SK-MEL-5 (cell line): ENCODE measurements around the gene LMAN2L. TPM values are rescaled to one million over a fixed set of nuclear protein-coding genes. Genes with fewer than 3 reads are reported as not detected.
A peak's percentile ranks its signal among the peaks of the same experiment; 100 is the strongest.

Experiments
- DNase-seq: peaks from one replicate; pipeline ENCODE4 v3.0.0-alpha.2; 2016; ENCODE audit warnings: low read depth, low spot score
- in situ Hi-C: cut with HindIII; loops from 2 replicates; pipeline ENCODE4 v1.10.0; 2016; ENCODE audit warnings: low sequenced_read_pairs, high pct_unique_total_duplicates, low pct_unique_long_range_greater_than_20kb
- total RNA-seq: library from RNA; depleted of rRNA; stranded (reverse); fragments of >200 nt; shearing (Covaris generic); gene quantifications from 2 replicates; pipeline ENCODE4 v1.2.3, GENCODE V29; 2014

LMAN2L gene
- total RNA-seq, 1 experiment from 2014 or later: 21.9 TPM

DNA sequence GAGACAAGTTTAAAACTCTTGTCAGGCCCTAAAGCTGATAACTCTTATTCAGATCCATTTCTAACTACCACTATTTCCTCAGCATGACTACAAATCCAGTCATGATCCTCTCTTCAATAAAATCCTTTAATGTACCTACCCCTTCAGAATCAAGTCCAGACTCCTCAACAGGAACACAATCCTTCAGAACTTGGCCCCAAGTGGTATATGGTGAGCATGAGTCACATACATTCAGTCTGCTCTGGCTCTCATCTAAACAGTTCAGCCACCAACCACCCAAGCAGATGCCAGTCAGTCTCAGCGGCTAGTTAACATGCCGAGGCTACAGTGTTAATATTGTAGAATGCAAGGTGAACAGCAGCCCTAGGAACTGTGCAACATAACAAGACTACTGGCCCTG, 9.7 kb downstream of the LMAN2L start:
- DNase-seq: no peak
- in situ Hi-C loops: no loop called here

DNA sequence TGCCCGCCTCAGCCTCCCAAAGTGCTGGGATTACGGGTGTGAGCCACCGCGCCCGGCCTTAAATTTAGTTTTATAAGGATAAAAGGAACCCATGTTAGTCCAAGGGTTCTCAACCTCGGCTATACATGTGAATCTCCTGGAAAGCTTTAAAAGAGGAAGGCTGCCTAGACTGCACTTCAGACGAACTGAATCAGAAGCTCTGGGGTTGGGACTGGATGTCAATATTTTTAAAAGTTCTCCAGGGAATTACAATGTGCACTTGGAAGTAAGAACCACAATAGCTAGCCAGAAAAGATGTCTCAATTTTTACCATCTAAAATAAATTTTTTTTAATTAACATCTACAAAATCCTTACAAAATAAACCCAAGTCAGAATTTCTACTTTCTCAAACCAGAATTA, 10.1 kb downstream of the LMAN2L start:
- no peak for DNase-seq
- in situ Hi-C loops: no loop called here

DNA sequence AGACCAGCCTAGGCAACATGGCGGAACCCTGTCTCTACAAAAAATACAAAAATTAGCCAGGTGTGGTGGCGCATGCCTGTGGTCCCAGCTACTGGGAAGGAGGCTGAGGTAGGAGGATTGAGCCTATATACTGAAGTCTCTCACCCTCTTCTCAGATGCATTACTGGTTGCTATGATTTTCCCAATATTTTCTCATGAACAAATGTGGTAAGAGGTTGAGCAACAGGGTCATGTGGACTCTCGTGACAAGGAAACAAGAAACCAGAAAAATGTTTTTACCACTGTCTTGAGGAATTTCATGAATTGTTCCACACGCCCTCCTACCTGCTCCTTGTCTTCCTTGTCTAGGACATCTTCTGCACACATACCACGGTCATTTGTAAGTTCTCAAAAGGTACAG, 12.4 kb downstream of the LMAN2L start:
- no peak for DNase-seq
- in situ Hi-C loops: no loop called here

DNA sequence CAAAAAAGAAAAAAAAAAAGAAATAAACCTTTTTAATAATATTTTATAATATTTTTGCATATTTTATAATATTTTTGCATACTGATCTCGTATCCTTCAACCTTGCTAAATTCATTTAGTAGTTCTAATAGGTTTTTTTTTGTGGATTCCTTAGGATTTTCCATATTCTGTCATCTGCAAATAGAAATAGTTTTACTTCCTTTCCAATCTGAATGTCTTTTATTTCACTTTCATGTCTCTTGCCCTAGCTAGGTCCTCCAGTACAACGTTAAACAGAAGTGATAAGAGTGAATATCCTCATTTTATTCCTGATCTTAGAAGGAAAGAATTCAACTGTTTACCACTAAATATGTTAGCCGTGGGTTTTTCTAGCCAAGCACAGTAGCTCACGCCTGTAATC, 13.7 kb downstream of the LMAN2L start:
- in situ Hi-C loops: no loop called here
- no peak for DNase-seq

DNA sequence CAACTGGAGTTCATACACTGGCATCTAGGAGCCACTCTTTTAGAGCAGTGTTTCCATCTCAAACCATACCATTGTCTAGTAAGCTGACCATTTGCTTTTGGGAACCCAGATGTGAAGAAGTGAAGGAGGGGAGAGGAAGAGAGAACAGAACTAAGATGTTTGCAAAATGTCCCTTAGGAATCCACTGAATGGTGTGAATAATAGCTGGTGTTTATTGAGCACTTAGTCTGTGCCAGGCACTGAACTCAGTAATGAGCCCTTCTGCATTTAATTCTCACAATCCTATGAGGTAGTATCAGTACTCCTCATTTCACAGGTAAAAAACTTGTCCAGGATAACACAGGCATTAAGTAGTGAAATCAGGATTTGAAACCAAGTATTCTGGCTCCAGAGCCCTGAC, 23.5 kb downstream of the LMAN2L start:
- no peak for DNase-seq
- in situ Hi-C loops: no loop called here

DNA sequence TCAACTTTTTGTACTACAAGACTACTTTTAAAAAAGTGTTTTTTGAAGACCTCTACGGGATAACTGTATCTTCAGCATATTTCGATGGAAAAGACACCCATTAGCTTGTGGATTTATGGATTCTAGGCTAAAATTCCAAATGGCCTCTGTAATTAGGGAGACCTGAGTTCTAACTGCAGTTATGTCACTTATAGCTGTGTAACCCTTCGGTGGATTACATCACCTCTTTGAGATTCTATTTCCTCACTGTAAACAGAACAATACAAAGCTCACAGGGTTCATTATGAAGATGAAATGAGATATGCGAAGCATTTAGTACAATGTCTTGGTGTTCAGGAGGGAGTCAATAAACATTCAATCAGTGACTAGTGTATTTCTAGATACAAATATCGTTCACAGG, 24.2 kb downstream of the LMAN2L start:
- in situ Hi-C loops: no loop called here
- DNase-seq: no peak

DNA sequence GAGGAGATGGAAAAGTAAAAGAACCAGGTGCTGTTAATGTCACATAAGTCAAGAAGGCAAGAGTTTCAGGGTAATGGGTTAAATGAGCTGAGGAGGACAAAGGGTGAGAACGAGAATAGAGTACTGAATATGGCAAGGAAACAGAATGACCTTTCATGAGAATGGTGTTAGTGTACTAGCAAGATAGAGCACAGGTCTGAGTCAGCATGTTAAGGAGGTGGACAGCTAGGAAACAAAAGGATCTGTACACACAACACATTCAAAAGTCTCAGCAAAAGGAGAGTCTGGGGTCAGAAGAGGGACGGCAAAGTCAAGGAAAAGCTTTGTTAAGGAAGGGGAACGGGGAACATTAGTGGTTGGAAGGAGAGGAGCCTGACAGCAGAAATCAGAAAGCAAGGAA, 28.9 kb downstream of the LMAN2L start:
- DNase-seq: peak; percentile 40
- in situ Hi-C loops: no loop called here

DNA sequence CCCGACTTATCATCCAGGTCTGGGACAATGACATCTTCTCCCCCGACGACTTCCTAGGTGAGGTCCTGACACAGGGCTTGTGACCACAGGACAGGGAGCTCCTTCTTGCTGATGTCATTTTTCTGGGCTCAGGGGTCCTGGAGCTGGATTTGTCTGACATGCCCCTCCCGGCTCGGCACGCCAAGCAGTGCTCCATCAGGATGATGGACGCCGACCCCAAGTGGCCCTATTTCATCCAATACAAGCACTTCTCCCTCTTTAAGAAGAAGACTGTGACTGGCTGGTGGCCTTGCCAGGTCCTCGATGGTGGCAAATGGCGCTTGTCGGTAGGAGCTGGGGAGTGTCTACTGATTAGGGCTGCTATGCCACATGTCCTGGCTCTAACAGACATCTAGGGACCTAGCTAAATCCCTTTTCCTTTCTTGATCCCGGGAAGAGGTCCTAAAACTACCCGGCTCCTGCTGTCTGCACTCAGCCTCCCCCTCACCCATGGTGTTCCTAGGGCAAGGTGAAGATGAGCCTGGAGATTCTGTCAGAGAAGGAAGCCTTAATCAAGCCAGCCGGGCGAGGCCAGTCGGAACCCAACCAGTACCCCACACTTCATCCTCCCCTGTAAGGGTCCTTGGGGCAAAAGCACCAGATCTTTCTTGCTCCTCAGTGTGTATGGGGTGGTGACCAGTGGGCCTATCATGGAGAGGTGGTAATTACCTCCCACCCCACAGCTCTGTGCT, 36.7 kb downstream of the LMAN2L start:
- in situ Hi-C loops: no loop called here
- DNase-seq: no peak

DNA sequence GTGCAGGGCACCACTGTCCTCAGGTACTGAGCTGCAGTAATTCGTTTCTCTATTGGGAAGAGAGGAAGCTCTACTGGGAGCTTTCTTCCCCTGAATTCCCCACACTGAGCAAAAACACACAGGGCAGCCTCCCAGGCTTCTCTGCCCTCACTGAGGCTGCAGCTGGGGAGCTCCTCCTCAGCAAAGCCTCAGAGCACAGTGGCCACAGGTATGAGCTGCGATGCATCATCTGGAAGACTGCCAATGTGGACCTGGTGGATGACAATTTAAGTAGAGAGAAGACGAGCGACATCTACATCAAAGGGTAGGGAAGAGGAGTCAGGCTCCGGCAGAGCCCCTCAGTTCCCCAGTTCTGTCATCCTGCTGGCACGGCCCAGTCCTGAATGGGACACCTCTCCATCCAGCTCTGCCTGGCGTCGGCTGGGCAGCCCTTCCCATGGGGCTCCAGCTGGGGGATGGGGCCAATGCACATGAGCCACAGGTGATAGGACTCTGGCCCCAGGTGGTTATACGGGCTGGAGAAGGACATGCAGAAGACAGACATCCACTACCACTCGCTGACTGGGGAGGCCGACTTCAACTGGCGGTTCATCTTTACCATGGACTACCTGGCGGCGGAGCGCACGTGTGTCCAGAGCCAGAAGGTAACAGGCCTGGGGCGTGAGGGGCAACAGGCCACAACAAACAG, 37.6 kb downstream of the LMAN2L start:
- DNase-seq: no peak
- in situ Hi-C loops: no loop called here

DNA sequence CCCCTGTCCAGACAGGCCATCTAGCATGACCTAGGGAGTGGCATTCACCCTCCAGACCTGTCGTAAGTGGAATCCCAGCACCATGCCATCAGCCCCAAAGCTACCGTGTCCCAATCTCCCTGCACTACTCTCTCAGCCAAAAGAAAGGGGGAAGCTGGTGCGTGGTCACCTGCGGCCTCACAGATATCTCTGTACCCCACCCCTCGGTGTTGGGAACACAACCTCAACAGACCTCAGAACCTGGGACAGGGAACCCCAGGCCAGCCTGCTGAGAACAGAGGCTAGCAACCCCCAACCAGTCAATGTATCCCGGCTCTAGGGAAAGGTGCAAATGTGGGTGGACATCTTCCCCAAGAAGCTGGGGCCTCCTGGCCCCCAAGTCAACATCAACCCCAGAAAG, 38.2 kb downstream of the LMAN2L start:
- in situ Hi-C loops: no loop called here
- no peak for DNase-seq

DNA sequence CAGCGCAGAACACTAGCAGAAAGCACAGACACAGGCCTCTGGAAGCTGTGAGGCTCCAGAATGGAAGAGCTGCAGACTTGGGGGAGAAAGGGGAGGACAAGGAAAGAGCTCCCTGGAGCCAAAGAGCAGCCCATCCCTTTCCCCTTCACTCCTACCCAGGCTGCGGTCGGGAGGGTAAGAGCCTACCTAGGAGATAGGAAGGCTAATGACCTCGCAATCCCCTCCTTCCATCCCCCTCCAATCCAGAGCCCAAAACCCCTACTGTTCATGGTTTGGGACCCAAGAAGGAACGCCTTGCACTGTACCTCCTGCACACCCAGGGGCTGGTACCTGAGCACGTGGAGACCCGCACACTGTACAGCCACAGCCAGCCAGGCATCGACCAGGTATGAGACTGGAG, 39.8 kb downstream of the LMAN2L start:
- no peak for DNase-seq
- in situ Hi-C loops: no loop called here

DNA sequence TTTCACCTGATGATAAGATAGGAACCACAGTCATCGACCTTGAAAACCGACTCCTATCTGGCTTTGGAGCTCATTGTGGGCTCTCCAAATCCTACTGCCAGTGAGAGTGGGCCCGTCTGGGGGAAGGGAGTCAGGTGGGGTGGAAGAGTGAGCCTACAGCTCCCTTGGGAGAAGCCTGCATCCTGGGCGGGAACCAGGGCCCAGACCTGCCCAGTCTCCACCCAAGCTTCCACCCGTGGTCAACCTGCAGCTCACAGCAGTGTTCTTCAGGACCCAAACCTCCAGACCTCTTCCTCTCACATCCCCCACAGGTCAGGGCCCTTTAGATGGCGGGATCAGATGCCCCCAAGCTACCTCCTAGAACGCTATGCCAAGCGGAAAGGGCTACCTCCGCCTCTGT, 40.2 kb downstream of the LMAN2L start:
- DNase-seq: no peak
- in situ Hi-C loops: no loop called here

DNA sequence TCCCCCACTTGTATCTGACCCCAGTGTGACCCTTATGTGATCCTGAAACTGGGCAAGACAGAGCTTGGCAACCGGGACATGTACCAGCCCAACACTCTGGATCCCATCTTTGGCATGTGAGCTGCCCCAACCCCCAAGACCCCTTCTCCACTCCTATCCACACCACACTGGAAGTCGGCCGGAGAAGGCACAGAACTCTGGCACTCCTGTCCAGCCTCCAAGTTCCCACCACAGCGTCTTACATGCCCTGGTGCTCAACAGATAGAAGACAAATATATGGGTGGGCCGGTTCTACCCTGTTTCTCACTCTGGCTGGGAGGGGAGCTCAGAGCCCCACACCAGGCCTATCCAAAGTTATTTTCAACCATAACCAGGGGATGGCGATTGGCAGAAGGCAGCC, 40.8 kb downstream of the LMAN2L start:
- in situ Hi-C loops: no loop called here
- no peak for DNase-seq

DNA sequence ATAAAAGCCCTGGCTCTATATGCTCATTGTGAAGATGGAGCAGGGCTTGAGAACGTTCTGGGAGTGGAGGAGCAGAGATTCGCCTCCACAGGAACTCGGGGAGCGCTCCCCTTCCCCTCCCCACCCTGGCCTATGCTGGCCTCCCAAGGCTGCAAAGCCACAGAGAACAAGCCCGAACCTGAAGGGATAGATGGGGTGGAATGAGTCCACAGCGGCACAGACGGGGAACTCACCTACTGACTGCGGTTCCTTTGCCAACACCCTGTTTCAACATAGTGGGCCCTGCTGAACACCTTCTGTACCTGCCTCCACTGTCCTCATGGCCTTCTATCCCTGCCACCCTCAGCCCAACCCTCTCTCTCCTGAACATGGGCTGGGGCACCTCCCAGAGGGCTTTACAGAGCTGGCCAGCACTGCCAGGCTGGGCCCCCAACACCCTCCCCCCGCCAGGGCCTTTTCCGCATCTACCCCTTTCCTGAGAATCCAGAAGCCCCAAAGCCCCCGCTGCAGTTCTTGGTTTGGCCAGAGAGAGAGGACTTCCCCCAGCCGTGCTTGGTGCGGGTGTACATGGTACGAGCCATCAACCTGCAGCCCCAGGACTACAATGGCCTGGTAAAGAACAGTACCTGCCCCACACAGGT, 41.5 kb downstream of the LMAN2L start:
- in situ Hi-C loops: no loop called here
- no peak for DNase-seq

DNA sequence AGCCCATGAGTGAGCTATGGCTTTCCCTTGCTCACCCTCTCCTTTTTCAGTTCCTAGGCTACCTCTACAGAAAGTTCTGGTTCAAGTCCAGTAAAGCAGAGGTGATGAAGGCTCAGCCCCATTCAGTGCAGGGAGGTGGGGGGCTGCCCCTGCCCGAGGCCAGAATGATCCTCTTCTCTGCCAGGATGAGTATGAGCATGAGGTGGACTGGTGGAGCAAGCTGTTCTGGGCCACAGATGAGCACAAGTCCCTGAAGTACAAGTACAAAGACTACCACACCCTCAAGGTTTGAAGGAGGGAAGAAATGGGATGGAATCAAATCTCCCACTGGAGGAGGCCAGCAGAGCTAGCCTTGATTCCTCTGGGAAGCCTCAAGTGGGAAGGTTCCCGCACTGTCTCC, 42.4 kb downstream of the LMAN2L start:
- in situ Hi-C loops: no loop called here
- no peak for DNase-seq

DNA sequence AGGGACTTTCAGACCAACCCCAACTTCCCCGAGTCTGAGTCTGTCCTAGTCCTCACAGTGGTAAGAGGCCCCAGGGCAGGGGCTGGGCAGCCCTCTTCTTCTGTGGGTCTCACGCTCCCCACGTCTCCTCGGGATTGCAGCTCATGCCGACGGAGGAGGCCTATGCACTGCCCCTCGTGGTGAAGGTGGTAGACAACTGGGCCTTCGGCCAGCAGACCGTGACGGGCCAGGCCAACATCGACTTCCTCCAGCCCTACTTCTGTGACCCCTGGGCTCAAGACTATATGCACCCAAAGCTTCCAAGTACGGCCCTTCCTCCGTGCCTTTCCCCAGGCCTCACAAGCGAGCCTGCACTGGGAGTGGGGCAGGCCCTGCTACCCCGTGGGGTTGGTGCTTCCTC, 44.3 kb downstream of the LMAN2L start:
- no peak for DNase-seq
- in situ Hi-C loops: no loop called here

DNA sequence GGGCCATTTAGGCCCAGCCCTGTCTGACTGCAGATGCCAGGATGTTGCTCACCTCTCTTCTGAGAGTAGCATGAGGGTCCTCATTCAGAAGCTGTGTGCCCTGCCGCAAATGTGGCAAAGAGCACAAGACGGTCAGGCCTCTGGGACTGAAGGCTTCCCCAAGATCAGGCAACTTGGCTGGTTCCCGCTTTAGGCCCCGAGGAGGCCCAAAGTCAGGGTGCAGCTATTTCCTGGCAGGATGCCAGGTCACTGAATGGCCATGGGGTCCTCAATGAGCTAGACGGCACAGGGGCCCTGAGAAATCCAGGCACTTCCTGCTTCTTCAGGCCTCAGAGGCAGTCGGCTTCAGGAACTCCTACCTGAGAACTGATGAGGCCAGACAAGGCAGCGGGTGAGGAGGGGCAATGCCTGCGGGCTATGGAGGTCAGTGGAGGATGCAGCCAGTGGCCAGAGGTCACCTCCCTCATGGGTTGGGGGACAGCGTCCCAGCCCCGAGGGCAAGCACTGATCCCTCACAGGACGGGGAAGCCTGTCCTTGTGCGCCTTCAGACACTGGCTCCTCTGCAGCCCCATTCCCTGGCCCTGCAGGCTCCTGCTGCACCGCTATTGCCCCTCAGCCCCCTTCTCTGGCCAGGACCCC, 44.9 kb downstream of the LMAN2L start:
- in situ Hi-C loops: no loop called here
- DNase-seq: no peak

DNA sequence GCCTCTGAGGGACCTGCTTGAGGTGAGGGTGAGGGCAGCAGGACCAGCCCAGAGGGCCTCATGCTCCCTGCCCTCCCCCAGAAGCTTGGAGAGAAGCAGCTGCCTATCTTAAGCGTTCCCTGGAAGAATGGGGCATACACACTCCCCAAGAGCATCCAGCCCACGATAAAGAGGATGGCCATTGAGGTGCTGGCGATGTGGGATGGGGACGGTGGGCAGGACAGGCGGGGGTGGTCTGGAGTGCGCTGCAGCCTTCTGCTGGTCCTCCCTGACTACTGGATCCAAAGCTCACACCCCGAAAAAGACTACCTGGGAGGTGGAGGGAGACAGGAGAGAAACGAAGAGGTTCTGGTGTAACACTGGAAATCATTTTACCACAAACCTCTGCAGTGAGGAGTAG, 45.6 kb downstream of the LMAN2L start:
- DNase-seq: no peak

More for the DNA sequence above, 45.6 kb downstream of the LMAN2L start:
- in situ Hi-C loops: no loop called here
